B cell (primary cell): ENCODE results near the gene ARID4B. TPM values are rescaled to one million over a fixed set of nuclear protein-coding genes. Genes with fewer than 3 reads are reported as not detected.
"Not testable (repeated sequence)": the region's sequence is repeated elsewhere in the genome, so short reads cannot be mapped to it uniquely, and the experiment has no call there.

Experiments
- ATAC-seq: fragments of 200-7000 bp; cut with Tn5 transposase; one replicate; pipeline ENCODE4 v1.10.0; 2021; ENCODE audit warnings: low read depth, mild to moderate bottlenecking, moderate number of reproducible peaks, moderate library complexity
- CTCF ChIA-PET: fragments of 350-600 bp; sonication (Branson Sonifier 250); formaldehyde crosslinking; loops from one replicate; lab custom pipeline; 2021; ENCODE audit warnings: antibody characterized with exemption, inconsistent platforms; lab: Charles Lee
- POLR2A ChIA-PET: fragments of 350-600 bp; sonication (Branson Sonifier 250); formaldehyde crosslinking; loops from one replicate; lab custom pipeline; 2021; ENCODE audit warnings: antibody characterized with exemption; lab: Charles Lee
- DNase-seq: peaks from one replicate; pipeline ENCODE4 v3.0.0; 2013
- H2AFZ ChIP-seq: 2 replicates; pipeline ENCODE4 v1.6.1; 2012; ENCODE audit warnings: mild to moderate bottlenecking, low read depth, low read length; ENCODE audit not compliant: insufficient read depth, poor library complexity, severe bottlenecking
- H3K27ac ChIP-seq, 2 donors: 1 replicate in 1 of 2; 2 replicates in 1 of 2; pipeline ENCODE4 v1.5.1; 2012 to 2013; ENCODE audit warnings: low read length in 2 of 2, mild to moderate bottlenecking in 2 of 2, moderate library complexity in 1 of 2
- H3K27me3 ChIP-seq, 4 experiments: fragments of 200-600 bp in 1 of 4; sonication (generic) in 1 of 4; replicated peaks in 1 of 4; 1 replicate in 2 of 4; 2 replicates in 2 of 4; pipeline versions ENCODE4 v1.6.1 to v1.7.0; 2013 to 2016; ENCODE audit warnings: low read length in 3 of 4, mild to moderate bottlenecking in 2 of 4, mixed read lengths in 1 of 4, moderate library complexity in 1 of 4; ENCODE audit not compliant: insufficient read depth in 4 of 4, control insufficient read depth in 3 of 4; ENCODE audit errors: control extremely low read depth in 1 of 4
- H3K36me3 ChIP-seq, 2 experiments: replicated peaks in 1 of 2; 1 replicate in 1 of 2; 2 replicates in 1 of 2; pipeline versions ENCODE4 v1.6.1 to v1.7.1; 2013; ENCODE audit warnings: low read length in 1 of 2; ENCODE audit not compliant: insufficient read depth in 2 of 2, control insufficient read depth in 1 of 2; ENCODE audit errors: control extremely low read depth in 1 of 2, extremely low read depth in 1 of 2
- H3K4me1 ChIP-seq, 2 donors: fragments of 200-600 bp in 1 of 2; sonication (generic) in 1 of 2; 1 replicate in 1 of 2; 2 replicates in 1 of 2; pipeline versions ENCODE4 v1.5.1 to v1.6.1; 2013 to 2017; ENCODE audit warnings: low read length in 2 of 2; ENCODE audit not compliant: control insufficient read depth in 2 of 2, insufficient read depth in 2 of 2
- H3K4me2 ChIP-seq: replicated peaks from 2 replicates; pipeline ENCODE3; 2012; ENCODE audit warnings: mild to moderate bottlenecking, low read depth, low read length; ENCODE audit not compliant: poor library complexity, severe bottlenecking
- H3K4me3 ChIP-seq, 5 experiments: fragments of 200-600 bp in 1 of 5; sonication (generic) in 1 of 5; 1 replicate in 3 of 5; 2 replicates in 2 of 5; pipeline versions ENCODE4 v1.5.1 to v1.7.0; 2011 to 2016; ENCODE audit warnings: low read length in 4 of 5, mild to moderate bottlenecking in 4 of 5, low read depth in 2 of 5, control low read depth in 1 of 5, moderate library complexity in 1 of 5; ENCODE audit not compliant: insufficient read depth in 1 of 5; ENCODE audit errors: control extremely low read depth in 1 of 5, extremely low read depth in 1 of 5
- H3K79me2 ChIP-seq: fragments of 200-600 bp; sonication (generic); one replicate; pipeline ENCODE4 v1.6.0; 2016; ENCODE audit warnings: low read length; ENCODE audit not compliant: control insufficient read depth, insufficient read depth
- H3K9ac ChIP-seq: fragments of 200-600 bp; sonication (generic); 2 replicates; pipeline ENCODE4 v1.6.1; 2017; ENCODE audit warnings: mild to moderate bottlenecking, low read length, moderate library complexity
- H3K9me3 ChIP-seq, 3 donors: one replicate each; pipeline versions ENCODE4 v1.6.1 to v1.7.1; 2013; ENCODE audit warnings: low read length in 2 of 3; ENCODE audit not compliant: control insufficient read depth in 2 of 3, insufficient read depth in 1 of 3; ENCODE audit errors: control extremely low read depth in 1 of 3
- H4K20me1 ChIP-seq: 2 replicates; pipeline ENCODE4 v1.6.0; 2012; ENCODE audit warnings: mild to moderate bottlenecking, low read length; ENCODE audit not compliant: insufficient read depth, control insufficient read depth, poor library complexity, severe bottlenecking
- H3K27ac Mint-ChIP-seq: one replicate; pipeline ENCODE4 v1.8.0; 2021; ENCODE audit warnings: mixed read lengths
- H3K27me3 Mint-ChIP-seq: one replicate; pipeline ENCODE4 v1.8.0; 2021; ENCODE audit warnings: mixed read lengths
- H3K4me1 Mint-ChIP-seq: one replicate; pipeline ENCODE4 v1.8.0; 2021; ENCODE audit warnings: mixed read lengths
- H3K4me3 Mint-ChIP-seq: one replicate; pipeline ENCODE4 v1.8.0; 2021; ENCODE audit warnings: mixed read lengths
- H3K9me3 Mint-ChIP-seq: one replicate; pipeline ENCODE4 v1.8.0; 2022; ENCODE audit warnings: mixed read lengths; ENCODE audit not compliant: insufficient read depth
- CTCF ChIP-seq: fragments of 200-600 bp; IDR thresholded peaks from one replicate; pipeline ENCODE4 v1.8.0; 2022; ENCODE audit warnings: antibody characterized with exemption, mild to moderate bottlenecking
- EZH2 ChIP-seq: IDR thresholded peaks from 2 replicates; pipeline ENCODE4 v1.6.1; 2012; ENCODE audit warnings: borderline replicate concordance, low read depth, mild to moderate bottlenecking, moderate library complexity, low read length; ENCODE audit not compliant: insufficient read depth, poor library complexity, severe bottlenecking
- WGBS: methylation state at CpG from one replicate; pipeline ENCODE4 v1.1.5; 2013; ENCODE audit warnings: missing lambda C conversion rate; ENCODE audit not compliant: insufficient coverage; 5-methylcytosine and 5-hydroxymethylcytosine counted together
- intact Hi-C: fragments of 100-400 bp; cut with micrococcal nuclease; formaldehyde crosslinking; loops from one replicate; pipeline ENCODE4 v1.10.0; 2022
- polyA plus RNA-seq: library from polyadenylated mRNA; depleted of rRNA; stranded (reverse); fragments of >200 nt; gene quantifications from 2 replicates; pipeline ENCODE4 v1.2.3, GENCODE V29; 2012
- total RNA-seq, 2 donors: library from RNA; stranded (reverse); fragments of 120-200 nt in 1 of 2; gene quantifications; 1 replicate in 1 of 2; 2 replicates in 1 of 2; pipeline versions ENCODE4 v1.2.3 to v1.2.4, GENCODE V29; 2013 to 2022

The ARID4B gene
- total and polyA plus RNA-seq, 2 donors (not counting 1 experiment from before 2014, with no cell fraction given): 13.2 to 110 TPM

- DNase-seq (no peak), ATAC-seq (no peak)
- Histone ChIP-seq H3K9me3 (no peaks in the 10 kb centered on the region), H3K4me3 (no peak overlapping the region), H3K27ac (peak overlapping the region in 1 of 2 donors; percentile 54), H3K9ac (peak overlapping the region; percentile 28), H3K4me2 (peak overlapping the region; percentile 29), H3K4me1 (peaks cover 16 to 18% of the 10 kb centered on the region in 2 donors), H3K36me3 (peaks cover 0 to 17% of the 10 kb centered on the region in 2 experiments), H3K27me3 (no peaks in the 10 kb centered on the region), H3K79me2 (peaks cover 92% of the 10 kb centered on the region), H4K20me1 (peaks cover 85% of the 10 kb centered on the region), H2AFZ (no peak overlapping the region)
- TF ChIP-seq EZH2 (no peak), CTCF (no peak)
- Mint-ChIP-seq H3K27ac (no peak overlapping the region), H3K4me1 (peaks cover 51% of the 10 kb centered on the region), H3K27me3 (no peaks in the 10 kb centered on the region), H3K9me3 (no peaks in the 10 kb centered on the region), H3K4me3 (no peak overlapping the region)
- no CpG with 5 or more reads among the region's 4 CpGs for WGBS
- CTCF ChIA-PET: interaction anchor here (2.0 to 2.3 kb wide), 2 partner anchors 39 to 61 kb away, joined by 4 to 6 read pairs; no protein-coding TSS in a partner anchor
- intact Hi-C loops: loop anchor here (5.0 kb wide), 1 partner anchor 37 kb away; no protein-coding TSS in a partner anchor
- POLR2A ChIA-PET: interaction anchor here (1.3 kb wide), 1 partner anchor 13 kb away, joined by 3 read pairs; no protein-coding TSS in a partner anchor
These were observed 13.9 kb downstream of the ARID4B start for GRCh38 chr1:235313931-235314678.

- peaks cover 81% of the 10 kb centered on the region for H4K20me1 ChIP-seq
- H3K9me3 Mint-ChIP-seq: no peaks in the 10 kb centered on the region
- no peaks in the 10 kb centered on the region for H3K27me3 Mint-ChIP-seq
- no peak overlapping the region for H3K4me3 Mint-ChIP-seq
- peaks cover 0 to 8% of the 10 kb centered on the region in 2 experiments for H3K36me3 ChIP-seq
- peaks cover 44% of the 10 kb centered on the region for H3K4me1 Mint-ChIP-seq
- no peak overlapping the region for H3K27ac ChIP-seq
- H3K4me3 ChIP-seq: no peak overlapping the region
- no peaks in the 10 kb centered on the region for H3K27me3 ChIP-seq
- no peak overlapping the region for H2AFZ ChIP-seq
- DNase-seq: no peak
- H3K9me3 ChIP-seq: no peaks in the 10 kb centered on the region
- H3K9ac ChIP-seq: no peak overlapping the region
- WGBS: 84% methylated on average over 3 of the region's 6 CpGs
- ChIA-PET POLR2A (no interaction called here), CTCF (interaction anchor here (2.0 to 2.3 kb wide), 2 partner anchors 38 to 60 kb away, joined by 4 to 6 read pairs; no protein-coding TSS in a partner anchor)
- no peak overlapping the region for H3K27ac Mint-ChIP-seq
- ATAC-seq: no peak
- no peak overlapping the region for H3K4me2 ChIP-seq
- intact Hi-C loops: loop anchor here (5.0 kb wide), 1 partner anchor 36 kb away; no protein-coding TSS in a partner anchor
- peaks cover 16 to 18% of the 10 kb centered on the region in 2 donors for H3K4me1 ChIP-seq
- TF ChIP-seq EZH2 (no peak), CTCF (no peak)
- H3K79me2 ChIP-seq: peaks cover 88% of the 10 kb centered on the region
These were observed 14.7 kb downstream of the ARID4B start for GRCh38 chr1:235313262-235313661.

- H3K4me1 Mint-ChIP-seq: peaks cover 58% of the 10 kb centered on the region
- H2AFZ ChIP-seq, DNase-seq, H3K27ac Mint-ChIP-seq, intact Hi-C loops, H3K4me2 ChIP-seq, CTCF ChIA-PET, H3K27me3 Mint-ChIP-seq, H3K9ac ChIP-seq, H3K36me3 ChIP-seq, H3K9me3 Mint-ChIP-seq, POLR2A ChIA-PET, H3K4me3 Mint-ChIP-seq, H3K9me3 ChIP-seq, H3K27me3 ChIP-seq, ATAC-seq, H3K4me3 ChIP-seq, H3K27ac ChIP-seq: not testable (repeated sequence)
- WGBS: no CpG with 5 or more reads among the region's 32 CpGs
- Histone ChIP-seq H4K20me1 (peaks cover 88% of the 10 kb centered on the region), H3K79me2 (peaks cover 88% of the 10 kb centered on the region), H3K4me1 (peaks cover 27 to 33% of the 10 kb centered on the region in 2 donors)
These were observed 18.8 kb downstream of the ARID4B start for GRCh38 chr1:235309206-235309605.
